ENCODE data around the gene USP10.

The USP10 gene

DNA sequence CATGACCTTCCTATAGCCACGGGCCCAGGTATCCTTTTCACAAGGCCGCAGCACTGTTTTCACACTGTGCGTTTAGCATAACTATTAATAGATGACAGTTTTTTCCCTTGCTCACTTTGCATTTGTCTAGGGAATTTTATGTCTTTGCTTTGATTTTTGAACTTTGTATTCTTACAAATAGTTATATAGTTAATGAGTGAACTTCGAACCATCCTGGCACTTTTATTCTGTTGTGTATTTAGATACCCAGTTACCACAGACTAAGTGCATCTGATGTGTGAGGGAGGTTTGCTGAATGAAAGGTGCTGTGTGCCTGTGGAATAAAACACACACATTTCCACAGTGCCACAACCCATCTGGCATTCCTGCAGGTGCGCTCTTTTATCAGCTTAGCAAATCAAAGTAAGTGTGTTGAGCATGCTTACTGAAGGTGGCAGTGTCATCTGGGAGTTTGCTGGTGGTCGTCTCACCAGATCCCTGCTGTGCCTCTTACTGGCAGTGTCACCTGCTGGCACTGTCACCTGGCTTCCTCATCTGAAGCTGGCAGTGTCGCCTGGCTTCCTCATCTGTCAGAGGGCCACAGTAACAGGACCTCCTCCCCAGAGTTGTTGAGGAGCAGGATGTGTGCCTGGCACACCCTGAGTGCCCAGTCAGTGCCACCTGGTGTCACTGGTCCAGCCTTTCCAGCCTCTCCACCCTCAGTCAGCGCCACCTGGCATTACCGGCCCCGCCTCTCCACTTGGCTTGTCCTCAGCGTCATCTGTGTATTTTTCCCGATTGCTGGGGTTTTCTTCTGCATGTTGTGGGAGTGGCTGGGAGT lies 37.6 kb downstream of the USP10 start:
- H3K9me3 ChIP-seq (ENCODE audit: control insufficient read depth, insufficient read depth, low read depth, low read length) = no peaks in the 10 kb centered on the region
- no peak overlapping the region for H3K4me3 ChIP-seq (ENCODE audit: low read depth, low read length)
- H3K4me1 ChIP-seq (ENCODE audit: control insufficient read depth, insufficient read depth, low read length) = peaks cover 18% of the 10 kb centered on the region
- CTCF ChIA-PET = interaction anchor here (0.6 to 8.0 kb wide), 39 partner anchors 8 to 268 kb away, joined by 3 to 112 read pairs (median 5); no protein-coding TSS in a partner anchor
- H3K36me3 ChIP-seq (ENCODE audit: control insufficient read depth in 2 of 2, insufficient read depth in 1 of 2, low read length in 2 of 2) = peaks cover 0 to 41% of the 10 kb centered on the region in 2 experiments; a peak in 2 of 3 replicates
- H3K27ac ChIP-seq (ENCODE audit: extremely low read depth, low read depth, low read length) = no peak overlapping the region
- POLR2A ChIA-PET = no interaction called here
- TF ChIP-seq, protein P1, sequence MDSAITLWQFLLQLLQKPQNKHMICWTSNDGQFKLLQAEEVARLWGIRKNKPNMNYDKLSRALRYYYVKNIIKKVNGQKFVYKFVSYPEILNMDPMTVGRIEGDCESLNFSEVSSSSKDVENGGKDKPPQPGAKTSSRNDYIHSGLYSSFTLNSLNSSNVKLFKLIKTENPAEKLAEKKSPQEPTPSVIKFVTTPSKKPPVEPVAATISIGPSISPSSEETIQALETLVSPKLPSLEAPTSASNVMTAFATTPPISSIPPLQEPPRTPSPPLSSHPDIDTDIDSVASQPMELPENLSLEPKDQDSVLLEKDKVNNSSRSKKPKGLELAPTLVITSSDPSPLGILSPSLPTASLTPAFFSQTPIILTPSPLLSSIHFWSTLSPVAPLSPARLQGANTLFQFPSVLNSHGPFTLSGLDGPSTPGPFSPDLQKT (IDR thresholded peaks at IDR 0.05; ENCODE audit: borderline replicate concordance, low read depth, low read length) = no peak
- TF ChIP-seq GLIS1 (tag by site-specific recombination; IDR thresholded peaks at IDR 0.05) = peak; percentile 16; the same call in 1 of the 2 replicates
- TF ChIP-seq ZBTB17 (tag by site-specific recombination; IDR thresholded peaks at IDR 0.05) = no peak
- TF ChIP-seq, protein P2, sequence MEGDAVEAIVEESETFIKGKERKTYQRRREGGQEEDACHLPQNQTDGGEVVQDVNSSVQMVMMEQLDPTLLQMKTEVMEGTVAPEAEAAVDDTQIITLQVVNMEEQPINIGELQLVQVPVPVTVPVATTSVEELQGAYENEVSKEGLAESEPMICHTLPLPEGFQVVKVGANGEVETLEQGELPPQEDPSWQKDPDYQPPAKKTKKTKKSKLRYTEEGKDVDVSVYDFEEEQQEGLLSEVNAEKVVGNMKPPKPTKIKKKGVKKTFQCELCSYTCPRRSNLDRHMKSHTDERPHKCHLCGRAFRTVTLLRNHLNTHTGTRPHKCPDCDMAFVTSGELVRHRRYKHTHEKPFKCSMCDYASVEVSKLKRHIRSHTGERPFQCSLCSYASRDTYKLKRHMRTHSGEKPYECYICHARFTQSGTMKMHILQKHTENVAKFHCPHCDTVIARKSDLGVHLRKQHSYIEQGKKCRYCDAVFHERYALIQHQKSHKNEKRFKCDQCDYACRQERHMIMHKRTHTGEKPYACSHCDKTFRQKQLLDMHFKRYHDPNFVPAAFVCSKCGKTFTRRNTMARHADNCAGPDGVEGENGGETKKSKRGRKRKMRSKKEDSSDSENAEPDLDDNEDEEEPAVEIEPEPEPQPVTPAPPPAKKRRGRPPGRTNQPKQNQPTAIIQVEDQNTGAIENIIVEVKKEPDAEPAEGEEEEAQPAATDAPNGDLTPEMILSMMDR (tag by site-specific recombination; IDR thresholded peaks at IDR 0.05) = 0 out of 2 replicates have a peak, but pooled peaks have one; percentile 10
- TF ChIP-seq KLF1 (tag by site-specific recombination; IDR thresholded peaks at IDR 0.05) = 0 out of 2 replicates have a peak, but pooled peaks have one; percentile 38
- TF ChIP-seq, protein P3, sequence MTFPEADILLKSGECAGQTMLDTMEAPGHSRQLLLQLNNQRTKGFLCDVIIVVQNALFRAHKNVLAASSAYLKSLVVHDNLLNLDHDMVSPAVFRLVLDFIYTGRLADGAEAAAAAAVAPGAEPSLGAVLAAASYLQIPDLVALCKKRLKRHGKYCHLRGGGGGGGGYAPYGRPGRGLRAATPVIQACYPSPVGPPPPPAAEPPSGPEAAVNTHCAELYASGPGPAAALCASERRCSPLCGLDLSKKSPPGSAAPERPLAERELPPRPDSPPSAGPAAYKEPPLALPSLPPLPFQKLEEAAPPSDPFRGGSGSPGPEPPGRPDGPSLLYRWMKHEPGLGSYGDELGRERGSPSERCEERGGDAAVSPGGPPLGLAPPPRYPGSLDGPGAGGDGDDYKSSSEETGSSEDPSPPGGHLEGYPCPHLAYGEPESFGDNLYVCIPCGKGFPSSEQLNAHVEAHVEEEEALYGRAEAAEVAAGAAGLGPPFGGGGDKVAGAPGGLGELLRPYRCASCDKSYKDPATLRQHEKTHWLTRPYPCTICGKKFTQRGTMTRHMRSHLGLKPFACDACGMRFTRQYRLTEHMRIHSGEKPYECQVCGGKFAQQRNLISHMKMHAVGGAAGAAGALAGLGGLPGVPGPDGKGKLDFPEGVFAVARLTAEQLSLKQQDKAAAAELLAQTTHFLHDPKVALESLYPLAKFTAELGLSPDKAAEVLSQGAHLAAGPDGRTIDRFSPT (tag by site-specific recombination; IDR thresholded peaks at IDR 0.05) = peak; percentile 42; the same call in 1 of the 2 replicates

DNA sequence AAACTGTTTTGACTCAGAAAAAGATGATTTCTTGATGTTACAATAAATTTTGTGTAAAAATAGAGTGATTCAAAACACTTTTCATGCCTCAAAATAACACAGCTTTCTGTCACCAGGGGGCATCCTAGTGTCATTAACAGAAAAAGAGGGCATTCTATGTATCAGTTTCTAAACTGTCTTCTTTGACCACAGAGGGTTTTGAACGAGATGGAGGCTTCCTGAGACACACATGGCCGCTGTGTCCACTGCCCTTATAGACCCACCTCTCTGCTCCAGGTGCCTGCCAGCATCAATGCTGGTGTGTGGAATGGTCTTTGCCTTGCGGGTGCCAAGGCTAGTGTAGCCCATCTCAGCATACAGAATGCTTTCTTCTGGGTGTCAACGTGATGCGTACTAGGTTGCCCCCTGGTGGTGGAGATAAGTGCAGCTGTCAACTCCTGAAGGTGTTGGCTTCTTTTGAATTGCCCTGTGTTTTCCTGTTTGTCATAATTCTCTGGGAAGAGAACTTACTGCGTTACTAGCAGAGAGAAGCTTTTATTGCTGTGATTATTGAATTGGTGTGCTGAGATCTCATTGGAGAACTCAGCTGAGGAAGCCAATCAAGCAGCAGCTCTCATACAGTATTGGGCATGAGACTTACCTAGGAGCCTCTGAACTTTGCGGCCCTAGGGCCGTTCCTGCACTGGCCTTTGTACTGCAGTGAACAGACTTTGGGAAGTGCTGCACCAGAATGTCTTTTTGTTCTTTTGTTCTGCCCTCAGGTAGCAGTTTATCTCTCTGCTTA lies 38.6 kb downstream of the USP10 start:
- Histone ChIP-seq H3K4me3 (ENCODE audit: low read depth, low read length) (no peak overlapping the region), H3K4me1 (ENCODE audit: control insufficient read depth, insufficient read depth, low read length) (peaks cover 10% of the 10 kb centered on the region), H3K9me3 (ENCODE audit: control insufficient read depth, insufficient read depth, low read depth, low read length) (no peaks in the 10 kb centered on the region), H3K36me3 (ENCODE audit: control insufficient read depth in 2 of 2, insufficient read depth in 1 of 2, low read length in 2 of 2) (peaks cover 0 to 45% of the 10 kb centered on the region in 2 experiments; a peak in 2 of 3 replicates), H3K27ac (ENCODE audit: extremely low read depth, low read depth, low read length) (no peak overlapping the region)
- CTCF ChIA-PET = interaction anchor here (0.6 to 8.0 kb wide), 52 partner anchors 9 to 577 kb away, joined by 3 to 112 read pairs (median 4); no protein-coding TSS in a partner anchor
- POLR2A ChIA-PET = interaction anchor here (0.5 to 0.7 kb wide), 2 partner anchors 8 to 15 kb away, joined by 3 read pairs; no protein-coding TSS in a partner anchor
- no peak for TF ChIP-seq ZNF670 (tag by site-specific recombination; IDR thresholded peaks at IDR 0.05; ENCODE audit: low read depth)
- TF ChIP-seq ZNF623 (tag by site-specific recombination; IDR thresholded peaks at IDR 0.05) = no peak
- no peak; the same call in 1 of the 2 replicates for TF ChIP-seq ZBTB8A (tag by site-specific recombination; IDR thresholded peaks at IDR 0.05)
- TF ChIP-seq ZNF112 (tag by site-specific recombination; IDR thresholded peaks at IDR 0.05) = no peak
- no peak for TF ChIP-seq REPIN1 (tag by site-specific recombination; IDR thresholded peaks at IDR 0.05; ENCODE audit: low read depth)
- peak; percentile 31 for TF ChIP-seq ZNF654 (tag by site-specific recombination; IDR thresholded peaks at IDR 0.05; ENCODE audit: low read depth)
- TF ChIP-seq, protein P4, sequence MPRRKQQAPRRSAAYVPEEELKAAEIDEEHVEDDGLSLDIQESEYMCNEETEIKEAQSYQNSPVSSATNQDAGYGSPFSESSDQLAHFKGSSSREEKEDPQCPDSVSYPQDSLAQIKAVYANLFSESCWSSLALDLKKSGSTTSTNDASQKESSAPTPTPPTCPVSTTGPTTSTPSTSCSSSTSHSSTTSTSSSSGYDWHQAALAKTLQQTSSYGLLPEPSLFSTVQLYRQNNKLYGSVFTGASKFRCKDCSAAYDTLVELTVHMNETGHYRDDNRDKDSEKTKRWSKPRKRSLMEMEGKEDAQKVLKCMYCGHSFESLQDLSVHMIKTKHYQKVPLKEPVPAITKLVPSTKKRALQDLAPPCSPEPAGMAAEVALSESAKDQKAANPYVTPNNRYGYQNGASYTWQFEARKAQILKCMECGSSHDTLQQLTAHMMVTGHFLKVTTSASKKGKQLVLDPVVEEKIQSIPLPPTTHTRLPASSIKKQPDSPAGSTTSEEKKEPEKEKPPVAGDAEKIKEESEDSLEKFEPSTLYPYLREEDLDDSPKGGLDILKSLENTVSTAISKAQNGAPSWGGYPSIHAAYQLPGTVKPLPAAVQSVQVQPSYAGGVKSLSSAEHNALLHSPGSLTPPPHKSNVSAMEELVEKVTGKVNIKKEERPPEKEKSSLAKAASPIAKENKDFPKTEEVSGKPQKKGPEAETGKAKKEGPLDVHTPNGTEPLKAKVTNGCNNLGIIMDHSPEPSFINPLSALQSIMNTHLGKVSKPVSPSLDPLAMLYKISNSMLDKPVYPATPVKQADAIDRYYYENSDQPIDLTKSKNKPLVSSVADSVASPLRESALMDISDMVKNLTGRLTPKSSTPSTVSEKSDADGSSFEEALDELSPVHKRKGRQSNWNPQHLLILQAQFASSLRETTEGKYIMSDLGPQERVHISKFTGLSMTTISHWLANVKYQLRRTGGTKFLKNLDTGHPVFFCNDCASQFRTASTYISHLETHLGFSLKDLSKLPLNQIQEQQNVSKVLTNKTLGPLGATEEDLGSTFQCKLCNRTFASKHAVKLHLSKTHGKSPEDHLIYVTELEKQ (tag by site-specific recombination; IDR thresholded peaks at IDR 0.05; ENCODE audit: borderline replicate concordance) = no peak
- TF ChIP-seq ZNF366 (tag by site-specific recombination; conservative IDR thresholded peaks at IDR 0.05) = 0 out of 2 replicates have a peak, but pooled peaks have one; percentile 23
- TF ChIP-seq, protein P5, sequence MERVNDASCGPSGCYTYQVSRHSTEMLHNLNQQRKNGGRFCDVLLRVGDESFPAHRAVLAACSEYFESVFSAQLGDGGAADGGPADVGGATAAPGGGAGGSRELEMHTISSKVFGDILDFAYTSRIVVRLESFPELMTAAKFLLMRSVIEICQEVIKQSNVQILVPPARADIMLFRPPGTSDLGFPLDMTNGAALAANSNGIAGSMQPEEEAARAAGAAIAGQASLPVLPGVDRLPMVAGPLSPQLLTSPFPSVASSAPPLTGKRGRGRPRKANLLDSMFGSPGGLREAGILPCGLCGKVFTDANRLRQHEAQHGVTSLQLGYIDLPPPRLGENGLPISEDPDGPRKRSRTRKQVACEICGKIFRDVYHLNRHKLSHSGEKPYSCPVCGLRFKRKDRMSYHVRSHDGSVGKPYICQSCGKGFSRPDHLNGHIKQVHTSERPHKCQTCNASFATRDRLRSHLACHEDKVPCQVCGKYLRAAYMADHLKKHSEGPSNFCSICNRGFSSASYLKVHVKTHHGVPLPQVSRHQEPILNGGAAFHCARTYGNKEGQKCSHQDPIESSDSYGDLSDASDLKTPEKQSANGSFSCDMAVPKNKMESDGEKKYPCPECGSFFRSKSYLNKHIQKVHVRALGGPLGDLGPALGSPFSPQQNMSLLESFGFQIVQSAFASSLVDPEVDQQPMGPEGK (tag by site-specific recombination; IDR thresholded peaks at IDR 0.05) = no peak

Data from HEK293 (cell line).